HT1080 (cell line): ENCODE data around the gene CGNL1. TPM values are rescaled to one million over a fixed set of nuclear protein-coding genes. Genes with fewer than 3 reads are reported as not detected.

Experiments
- DNase-seq: peaks from one replicate; pipeline ENCODE4 v3.0.0-alpha.2; 2015; ENCODE audit warnings: low read depth
- total RNA-seq: library from RNA; depleted of rRNA; stranded (reverse); fragments of >200 nt; shearing (Covaris generic); gene quantifications from 2 replicates; pipeline ENCODE4 v1.2.3, GENCODE V29; 2014

Gene CGNL1
- total RNA-seq, 1 experiment from 2014 or later = 2.3 TPM

DNA sequence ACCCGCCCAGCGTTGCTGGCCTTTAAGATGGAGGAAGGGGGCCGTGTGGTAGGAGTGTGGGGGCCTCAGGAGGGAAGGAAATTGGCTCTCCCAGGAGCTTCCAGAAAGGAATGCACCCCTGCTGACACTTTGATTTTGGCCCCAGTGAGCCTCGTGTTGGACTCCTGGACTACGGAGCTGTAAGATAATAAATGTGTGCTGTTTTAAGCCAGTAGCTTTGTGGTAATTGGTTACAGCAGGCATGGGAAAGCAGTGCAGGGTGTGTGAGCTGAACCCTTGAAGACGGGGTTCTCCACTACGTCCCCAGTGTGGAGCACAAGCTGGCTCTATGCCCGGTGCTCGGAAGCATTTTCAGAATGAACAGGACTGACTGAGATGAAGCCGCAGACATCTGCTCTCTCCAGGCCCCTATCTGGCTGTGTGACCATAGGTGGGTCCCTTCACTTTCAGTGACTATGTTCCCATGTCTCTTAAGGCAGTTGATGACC lies 22.9 kb upstream of the CGNL1 start:
- DNase-seq = no peak

DNA sequence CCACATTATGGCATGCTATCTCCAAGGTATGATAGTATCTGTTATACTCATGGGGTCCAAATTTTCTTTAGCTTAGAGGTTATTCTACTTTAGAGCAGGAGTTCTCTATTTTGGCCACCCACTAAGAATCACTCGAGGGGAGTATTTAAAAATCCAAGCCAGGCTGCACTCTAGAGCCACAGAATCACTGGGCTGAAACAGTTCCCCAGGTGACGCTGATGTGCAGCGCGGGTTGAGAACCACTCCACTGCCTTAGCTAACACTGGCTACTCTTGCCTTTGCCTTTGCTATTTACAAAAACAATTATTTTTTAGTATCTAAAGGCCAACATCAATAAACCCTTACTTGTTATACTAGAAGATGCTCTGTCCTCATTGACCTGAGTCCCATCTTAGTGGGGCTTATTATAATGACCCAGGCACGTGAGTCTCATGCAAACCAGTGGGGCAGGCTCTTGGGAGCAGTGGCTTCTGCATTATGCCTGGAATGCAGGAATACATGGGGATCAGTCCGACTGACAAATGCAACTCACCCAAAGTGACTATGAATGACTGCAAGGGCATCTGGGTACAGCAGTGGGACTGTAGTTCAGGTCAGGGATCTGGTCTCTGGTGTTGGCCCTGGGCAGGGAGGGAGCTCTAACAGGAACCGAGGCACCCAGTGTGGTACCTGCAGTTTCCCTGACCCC lies 21.7 kb upstream of the CGNL1 start:
- DNase-seq = no peak

DNA sequence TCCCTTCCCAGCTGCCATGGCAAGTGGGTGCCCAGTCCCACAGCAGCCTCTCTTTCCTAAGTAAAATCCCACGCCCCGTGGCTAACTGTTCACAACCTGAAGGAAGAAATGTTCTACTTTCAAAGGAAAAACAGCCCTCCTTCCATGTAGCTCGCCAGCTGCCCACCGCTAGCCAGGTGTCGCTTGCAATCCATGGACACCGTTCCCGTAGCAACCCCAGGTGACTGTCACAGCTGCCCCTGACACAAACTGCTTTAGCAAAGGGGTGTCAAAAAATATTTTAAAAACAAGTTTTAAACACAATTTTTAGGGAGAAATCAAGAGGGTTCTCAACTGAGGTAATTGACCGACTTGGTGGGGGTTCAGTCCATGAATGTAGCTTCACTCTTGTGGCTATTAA lies 21.0 kb upstream of the CGNL1 start:
- no peak for DNase-seq

DNA sequence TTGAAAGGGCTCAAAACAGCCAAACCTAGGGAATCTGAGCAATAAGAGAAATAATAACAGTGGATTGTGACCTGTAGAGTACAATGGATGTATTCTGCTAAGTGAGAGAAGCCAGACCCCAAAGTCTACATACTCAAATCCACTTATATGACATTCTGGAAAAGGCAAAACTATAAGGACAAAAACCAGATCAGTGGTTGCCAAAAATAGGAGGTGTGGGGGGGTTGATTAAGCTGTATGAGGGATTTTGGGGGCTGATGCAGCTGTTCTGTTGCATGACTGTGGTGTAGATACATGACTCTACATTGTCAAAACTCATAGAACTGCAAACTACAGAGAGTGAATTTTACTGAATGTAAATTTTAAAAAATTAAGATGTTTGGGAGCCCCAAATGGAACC lies 20.1 kb upstream of the CGNL1 start:
- DNase-seq = no peak

DNA sequence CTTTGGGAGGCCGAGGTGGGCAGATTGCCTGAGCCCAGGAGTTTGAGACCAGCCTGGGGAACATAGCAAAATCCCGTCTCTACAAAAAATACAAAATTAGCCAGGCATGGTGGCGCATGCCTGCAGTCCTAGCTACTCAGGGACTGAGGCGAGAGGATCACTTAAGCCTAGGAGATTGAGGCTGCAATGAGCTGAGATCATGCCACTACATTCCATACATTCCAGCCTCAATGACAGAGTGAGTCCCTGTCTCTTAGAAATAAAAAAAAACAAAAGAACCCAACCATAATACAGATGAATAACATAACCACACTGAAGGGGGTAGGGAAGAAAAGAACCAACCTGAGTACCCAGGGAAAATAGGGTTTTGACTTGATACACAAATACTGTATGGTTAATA lies 19.7 kb upstream of the CGNL1 start:
- DNase-seq = peak; percentile 90

DNA sequence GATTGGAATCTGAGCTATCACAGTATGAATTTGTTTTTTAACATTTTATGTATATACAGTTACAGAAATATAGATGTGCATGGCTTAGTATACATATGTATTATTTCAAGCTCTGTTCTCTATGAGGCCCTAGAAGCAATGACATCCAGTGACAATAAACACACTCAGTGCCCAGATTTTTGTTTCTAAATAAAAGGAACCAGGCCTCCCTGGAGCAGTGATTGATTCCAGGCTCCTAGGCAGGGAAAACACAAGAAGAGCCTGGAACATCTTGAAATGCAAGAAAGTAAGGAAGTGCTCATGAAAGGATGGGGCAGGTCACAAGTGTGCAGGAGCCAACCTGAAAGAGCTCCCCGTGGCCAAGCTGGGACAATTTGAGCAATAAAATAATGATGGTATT lies 18.5 kb upstream of the CGNL1 start:
- DNase-seq = no peak

DNA sequence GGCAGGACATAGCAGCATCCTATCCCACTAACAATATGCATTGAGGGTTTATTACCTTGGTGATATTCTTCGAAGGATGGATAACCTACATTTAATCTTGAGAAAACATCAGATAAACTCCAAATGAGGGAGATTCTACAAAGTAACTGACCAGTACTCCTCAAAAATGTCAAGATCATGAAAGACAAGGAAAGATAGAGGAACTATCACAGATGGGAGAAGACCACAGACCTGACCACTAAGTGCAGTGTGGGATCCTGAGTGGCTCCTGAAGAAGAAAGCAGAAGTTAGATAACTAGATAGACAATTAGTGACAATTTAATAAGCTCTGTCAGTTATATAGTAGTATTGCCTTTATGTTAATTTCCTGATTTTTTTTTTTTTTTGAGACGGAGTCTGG lies 17.7 kb upstream of the CGNL1 start:
- no peak for DNase-seq

DNA sequence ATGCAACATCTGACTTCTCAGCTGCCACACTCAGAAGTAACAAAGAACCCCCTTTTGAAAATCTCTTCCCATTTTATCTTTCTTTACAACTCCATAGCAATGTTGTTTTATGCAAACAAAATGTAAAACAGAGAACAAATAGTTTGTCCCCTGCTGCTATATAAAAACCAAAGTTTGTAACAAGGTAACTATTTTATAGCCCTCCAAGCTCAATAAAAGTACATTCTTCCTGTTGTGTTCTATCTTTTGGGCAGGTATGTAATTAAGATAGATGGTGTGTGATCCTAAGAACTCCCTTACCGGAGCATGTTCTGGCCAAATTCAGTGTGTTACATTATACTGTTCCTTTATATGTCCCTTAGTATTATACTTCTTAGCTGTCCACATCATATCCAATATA lies 12.6 kb upstream of the CGNL1 start:
- no peak for DNase-seq

DNA sequence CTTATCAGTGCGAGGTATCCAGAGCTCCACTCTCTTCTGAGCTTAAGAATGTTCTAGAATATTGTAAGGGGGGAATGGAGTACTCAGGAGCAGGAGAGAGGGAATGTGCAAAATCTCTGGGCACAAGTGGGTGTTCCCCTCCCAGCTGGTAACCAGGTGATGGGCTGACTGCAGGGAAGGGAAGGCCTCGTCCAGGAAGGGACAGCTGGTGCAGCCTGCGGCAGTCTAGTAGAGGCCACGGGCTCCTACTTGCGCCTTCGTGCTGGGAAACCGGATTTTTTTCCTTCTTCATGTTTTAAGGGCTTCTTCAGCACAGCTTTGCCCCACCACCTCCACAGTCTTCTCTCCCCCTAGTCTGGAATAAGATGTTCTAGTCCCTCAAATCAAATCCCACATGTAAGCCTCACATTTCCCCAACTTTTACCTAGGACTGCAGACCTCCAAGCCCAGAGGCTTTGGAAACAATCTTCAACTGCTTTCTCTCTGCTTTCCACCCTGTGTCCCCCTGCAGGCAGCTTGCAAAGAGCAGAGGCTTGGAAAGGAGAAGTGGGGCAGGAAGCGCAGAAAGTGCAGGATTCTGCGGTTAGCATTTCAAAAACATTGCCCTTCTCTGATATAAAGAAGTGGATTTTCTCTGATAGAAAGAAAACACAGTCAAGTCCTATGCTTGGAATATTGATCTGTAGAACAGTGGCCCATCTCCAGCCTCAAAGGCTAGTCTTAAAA lies 11.9 kb upstream of the CGNL1 start:
- DNase-seq = no peak

DNA sequence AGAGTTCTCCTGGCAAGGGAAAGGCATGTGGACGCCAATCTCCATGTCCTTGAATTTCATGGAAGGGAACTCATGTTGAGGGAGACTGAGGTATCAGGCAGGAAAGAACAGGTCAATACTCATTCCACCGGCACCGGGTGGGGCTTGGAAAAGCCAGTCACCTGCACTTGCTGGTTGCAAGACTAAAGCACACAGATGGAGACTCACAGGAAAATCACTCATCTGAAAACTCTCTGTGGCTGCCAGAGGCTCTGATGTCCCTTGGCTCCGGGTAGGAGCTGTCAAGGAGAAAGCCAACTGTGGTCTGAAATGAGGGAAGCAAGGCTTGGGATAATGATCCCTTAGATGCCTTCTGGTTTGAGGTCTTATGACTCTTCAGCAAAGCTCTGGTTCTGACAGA lies 8.7 kb upstream of the CGNL1 start:
- DNase-seq = no peak

DNA sequence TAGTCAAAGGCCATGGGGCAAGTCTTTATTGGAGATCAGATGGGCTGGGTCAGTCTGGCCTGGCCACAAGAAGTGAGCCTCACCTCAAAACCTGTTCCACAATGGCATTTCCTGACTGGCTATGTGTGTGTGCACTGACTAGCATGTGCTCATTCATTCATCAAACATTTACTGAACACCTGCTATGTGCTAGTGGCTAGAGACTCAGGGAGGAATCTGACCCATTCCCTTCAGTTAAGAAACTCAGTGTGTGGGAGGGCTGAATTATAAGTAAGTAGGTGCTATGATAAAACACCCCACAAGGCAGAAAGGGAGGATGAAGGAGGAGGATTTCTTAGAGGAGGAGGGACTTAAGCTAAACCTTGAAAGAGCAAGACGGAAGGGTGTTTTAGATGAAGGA lies 5.4 kb upstream of the CGNL1 start:
- no peak for DNase-seq

DNA sequence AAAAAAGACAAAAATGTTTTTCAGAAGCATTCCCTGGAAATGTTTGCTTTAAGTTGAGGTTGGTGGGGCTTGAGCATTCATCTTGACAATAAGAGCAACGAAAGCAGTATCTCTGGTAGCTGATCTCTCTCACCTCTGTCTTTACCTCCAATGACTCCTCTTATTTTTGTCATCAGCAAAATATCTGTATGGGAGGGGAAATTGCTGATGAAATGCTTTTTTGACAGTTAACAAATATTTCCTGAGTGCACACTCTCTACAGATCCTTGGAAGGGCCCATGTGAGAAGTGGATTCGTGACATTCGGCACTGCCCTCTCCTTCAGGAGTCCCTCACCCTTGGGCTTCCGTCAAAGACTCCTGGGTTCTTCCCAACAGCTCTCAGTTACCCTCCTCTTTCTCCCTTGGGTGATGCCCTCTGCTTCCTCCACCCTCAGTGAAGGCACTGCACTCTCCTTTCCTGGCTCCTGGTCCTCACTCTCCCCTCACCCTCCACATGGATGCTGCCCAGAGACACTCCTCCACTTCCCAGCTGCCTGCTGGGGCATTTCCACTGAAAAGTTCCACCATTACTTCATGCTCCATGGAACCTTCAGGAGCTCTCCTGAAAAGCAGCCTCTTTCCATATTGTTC lies 2.9 kb upstream of the CGNL1 start:
- no peak for DNase-seq

DNA sequence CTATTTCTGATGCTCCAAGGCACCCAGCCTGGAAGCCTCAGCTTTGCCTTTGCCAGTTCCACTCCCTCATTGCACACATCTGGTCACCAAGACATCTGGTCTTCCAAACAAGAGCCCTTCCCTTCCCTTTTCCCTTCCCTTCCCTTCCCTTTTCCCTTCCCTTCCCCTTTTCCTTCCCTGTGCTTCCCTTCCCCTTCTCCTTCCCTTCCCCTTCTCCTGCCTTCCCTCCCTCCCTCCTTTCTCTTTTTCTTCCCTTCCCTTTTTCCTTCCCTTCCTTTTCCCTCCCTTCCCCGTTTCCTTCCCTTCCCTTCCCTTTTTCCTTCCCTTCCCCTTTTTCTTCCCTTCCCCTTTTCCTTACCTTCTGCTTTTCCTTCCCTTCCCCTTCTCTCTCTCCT lies 2.4 kb upstream of the CGNL1 start:
- DNase-seq = no peak

DNA sequence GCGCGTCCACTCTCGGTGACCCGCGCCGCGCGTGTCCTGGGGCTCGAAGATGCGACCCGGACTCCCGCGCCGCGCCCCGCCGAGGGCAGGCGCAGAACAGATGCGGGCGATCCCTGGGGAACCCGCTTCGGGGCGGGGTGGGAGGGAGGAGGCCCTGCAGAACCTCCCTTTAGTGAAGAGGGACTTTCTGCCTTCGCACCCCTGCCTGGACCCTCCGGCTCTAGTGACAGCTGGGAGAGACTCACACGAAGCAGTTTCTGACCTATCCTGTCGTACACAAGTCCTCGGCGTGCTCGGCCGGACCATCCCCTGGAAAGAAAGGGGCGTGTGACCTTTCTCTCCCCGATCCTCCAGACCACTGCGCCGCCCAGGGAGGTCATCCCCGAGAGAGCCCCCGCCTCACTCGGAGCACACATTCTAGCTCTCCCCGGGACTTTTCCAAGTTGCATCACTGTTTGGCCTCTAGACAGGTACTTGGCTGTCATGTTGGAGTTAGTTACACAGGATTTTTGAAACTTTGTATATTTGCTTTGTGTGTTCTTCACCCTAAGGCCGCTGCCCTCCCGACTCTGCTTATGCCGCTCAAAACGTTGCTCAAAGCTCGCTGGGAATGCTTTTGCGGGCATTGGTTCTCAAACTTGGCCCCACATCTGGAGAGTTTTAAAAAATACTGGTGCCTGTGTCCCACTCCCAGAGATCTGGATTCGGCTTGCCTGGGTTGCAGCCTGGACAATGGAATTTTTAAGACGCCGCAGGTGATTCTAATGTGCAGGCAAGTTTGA lies 582 bp downstream of the CGNL1 start:
- no peak for DNase-seq

DNA sequence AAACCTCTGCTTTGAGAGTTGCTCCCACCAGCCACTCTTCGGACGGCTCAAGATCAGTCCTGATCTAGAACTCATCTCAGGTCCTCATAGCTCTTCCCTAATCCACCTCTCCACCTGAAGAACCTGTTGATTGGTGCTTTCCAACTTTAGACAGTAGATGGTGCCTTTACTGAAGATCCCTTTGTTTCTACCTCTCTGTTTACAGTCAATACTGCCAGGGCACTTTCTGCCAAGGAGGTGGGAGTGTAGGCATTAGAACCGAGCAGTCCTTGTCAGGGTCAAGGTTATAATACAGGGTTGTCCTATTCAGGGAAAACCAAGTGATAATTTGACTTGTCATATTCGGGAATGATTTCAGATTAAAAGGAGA lies 1.2 kb downstream of the CGNL1 start:
- DNase-seq = no peak

DNA sequence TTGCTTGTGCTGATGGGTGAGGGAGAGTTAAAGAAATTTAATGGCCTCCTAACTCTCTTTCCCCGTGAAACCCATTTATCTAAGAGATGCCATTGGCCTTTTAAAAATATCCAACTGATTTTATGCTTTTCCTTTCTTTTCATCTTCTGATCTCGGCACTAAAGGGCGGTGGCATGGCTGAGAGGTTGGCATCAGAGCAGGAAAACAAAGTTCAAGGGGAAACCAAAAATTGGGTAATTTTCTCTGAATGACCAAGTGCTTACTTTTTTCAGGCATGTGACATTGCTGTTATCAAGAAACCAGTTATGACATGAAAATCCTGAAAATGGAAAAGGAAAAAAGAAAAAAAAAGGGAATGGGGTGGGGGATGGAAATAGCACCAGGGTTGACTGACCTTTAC lies 3.2 kb downstream of the CGNL1 start:
- no peak for DNase-seq

DNA sequence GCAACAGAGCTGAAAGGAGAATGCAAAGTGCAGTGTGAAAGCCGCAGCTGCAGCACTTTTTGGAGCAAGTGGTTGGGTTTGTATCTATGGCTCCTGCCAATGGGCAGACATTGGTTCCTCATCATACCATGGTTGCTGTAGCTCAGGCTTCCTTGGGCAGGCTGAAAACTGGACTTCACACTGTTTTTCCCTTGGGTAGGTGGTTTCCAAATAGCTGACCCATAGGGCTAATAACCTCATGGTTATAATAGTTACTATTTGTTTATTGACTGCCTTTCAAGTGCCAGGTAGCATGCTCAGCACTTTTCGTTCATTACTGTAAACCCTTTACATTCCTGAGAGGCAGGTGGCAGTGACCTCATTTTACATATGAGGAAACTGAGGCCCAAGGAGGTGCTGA lies 4.5 kb downstream of the CGNL1 start:
- no peak for DNase-seq

DNA sequence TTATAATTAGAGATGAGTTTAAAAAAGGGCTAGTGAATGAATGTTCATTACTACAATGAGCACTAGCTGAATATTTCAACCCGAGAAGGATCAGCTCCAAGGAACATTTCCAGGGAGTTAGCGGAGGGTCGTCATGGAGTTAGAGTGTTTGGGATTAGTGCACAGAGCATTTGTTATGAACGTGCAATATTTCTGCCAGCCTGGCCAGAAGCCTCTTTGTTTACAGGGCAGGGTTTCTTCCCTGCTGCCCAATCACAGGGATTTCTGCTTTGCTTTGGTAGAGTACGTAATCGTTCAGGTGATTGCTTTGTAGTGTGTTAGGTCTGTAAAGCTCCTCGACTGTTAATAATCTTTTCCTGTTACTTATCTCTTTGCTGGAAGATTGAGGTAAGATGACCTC lies 5.9 kb downstream of the CGNL1 start:
- DNase-seq = no peak

DNA sequence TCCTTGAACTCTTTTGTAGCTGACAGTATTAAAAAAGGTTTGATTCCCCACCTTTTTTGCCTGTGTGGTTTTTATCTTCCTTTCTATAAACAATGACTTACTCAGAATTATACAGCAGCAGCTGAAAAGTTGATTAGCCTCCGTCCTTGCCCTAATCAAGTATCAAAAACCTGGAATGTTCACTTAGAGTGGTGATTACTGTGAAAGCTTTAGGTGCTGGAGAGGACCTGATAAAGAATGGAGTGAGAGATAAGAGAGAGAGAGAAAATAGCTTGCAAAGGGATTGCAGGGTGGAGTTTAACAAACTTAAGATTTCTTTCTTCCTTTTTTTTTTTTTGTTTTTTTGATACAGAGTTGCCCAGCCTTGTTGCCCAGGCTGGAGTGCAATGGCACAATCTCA lies 6.7 kb downstream of the CGNL1 start:
- DNase-seq = no peak

DNA sequence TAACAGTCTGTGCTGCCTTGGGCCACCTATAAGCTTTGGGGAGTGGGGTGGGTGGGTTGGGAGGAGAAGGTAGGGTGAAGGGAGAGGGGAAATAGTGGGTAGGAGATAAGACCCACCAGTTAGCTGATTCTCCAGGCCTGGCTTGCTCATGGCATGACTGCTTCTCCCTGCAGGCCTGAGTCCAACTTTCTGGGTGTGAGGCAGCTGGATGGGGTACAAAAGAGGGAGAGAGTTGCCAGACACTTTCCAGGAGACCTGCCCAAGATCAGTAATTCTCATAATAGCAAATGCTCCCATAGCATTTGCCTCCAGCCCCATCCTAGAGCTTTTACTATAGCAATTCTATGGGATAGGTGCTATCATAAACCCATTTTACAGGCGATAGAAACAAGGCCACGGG lies 7.7 kb downstream of the CGNL1 start:
- no peak for DNase-seq

DNA sequence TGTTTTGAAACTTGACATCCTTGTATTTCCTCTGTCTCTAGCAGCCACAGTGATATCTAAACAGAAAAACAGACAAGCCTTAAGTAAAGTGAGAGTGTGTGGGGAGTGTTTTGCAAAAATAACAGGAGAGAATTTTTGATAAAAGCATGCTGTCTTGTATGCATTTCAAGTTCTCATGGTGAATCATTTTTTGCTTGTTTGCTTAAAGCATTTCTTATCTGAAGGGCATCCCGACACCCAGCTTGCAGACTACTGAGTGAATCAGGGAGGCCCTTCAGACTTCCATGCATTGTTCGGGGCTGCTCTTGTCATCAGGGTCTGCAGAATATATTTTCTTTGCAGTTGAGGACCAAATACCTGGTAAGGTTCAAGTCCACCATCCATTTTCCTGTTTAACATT lies 8.5 kb downstream of the CGNL1 start:
- no peak for DNase-seq

DNA sequence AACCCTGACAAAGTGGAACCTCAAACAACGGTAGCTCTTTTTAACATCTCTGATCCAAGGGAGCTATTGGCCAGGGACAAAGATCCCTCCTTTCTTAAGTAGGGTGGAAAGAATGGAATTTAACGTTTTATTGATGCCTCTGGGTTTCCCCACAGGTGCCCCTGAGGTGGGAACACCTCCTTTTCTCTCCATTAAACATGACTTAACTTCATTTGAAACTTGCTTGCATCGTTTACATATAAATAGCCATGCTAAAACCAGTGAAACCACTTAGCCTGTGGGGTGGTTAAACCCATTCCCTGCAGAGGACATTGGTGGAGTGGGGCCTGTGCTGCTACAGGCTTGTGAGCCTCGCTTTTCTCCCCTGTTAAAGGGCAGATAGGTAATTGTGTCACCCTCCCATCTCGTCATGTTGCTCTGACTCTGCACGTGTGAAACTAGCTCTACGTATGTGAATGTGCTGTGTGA lies 9.7 kb downstream of the CGNL1 start:
- no peak for DNase-seq
